WTC11 (cell line): ENCODE data around the gene PTPRK.

ENCODE experiments used
- CBFB ChIP-seq: sonication (generic); formaldehyde crosslinking; IDR thresholded peaks from 2 replicates; pipeline ENCODE4 v1.8.1; 2022; ENCODE audit warnings: mild to moderate bottlenecking, low read depth, missing genetic modification reagents
- CREM ChIP-seq: sonication (generic); formaldehyde crosslinking; IDR thresholded peaks from 2 replicates; pipeline ENCODE4 v1.8.1; 2022; ENCODE audit warnings: mild to moderate bottlenecking, missing genetic modification reagents, moderate library complexity
- MAX ChIP-seq: sonication (generic); formaldehyde crosslinking; IDR thresholded peaks from 2 replicates; pipeline ENCODE4 v1.8.0; 2022; ENCODE audit warnings: mild to moderate bottlenecking, missing genetic modification reagents
- PRDM15 ChIP-seq: sonication (generic); formaldehyde crosslinking; IDR thresholded peaks from 2 replicates; pipeline ENCODE4 v1.8.0; 2022; ENCODE audit warnings: missing genetic modification reagents
- RELA ChIP-seq: sonication (generic); formaldehyde crosslinking; IDR thresholded peaks from 2 replicates; pipeline ENCODE4 v1.8.1; 2022; ENCODE audit warnings: missing genetic modification reagents, mild to moderate bottlenecking, borderline replicate concordance
- ZNF232 ChIP-seq: sonication (generic); formaldehyde crosslinking; IDR thresholded peaks from 2 replicates; pipeline ENCODE4 v1.8.0; 2022; ENCODE audit warnings: mild to moderate bottlenecking, missing genetic modification reagents
- ZNF423 ChIP-seq: fragments of 250-450 bp; sonication (Bioruptor Pico); IDR thresholded peaks from 2 replicates; pipeline ENCODE4 v2.1.2; 2022; ENCODE audit warnings: mild to moderate bottlenecking, moderate library complexity
- ZNF671 ChIP-seq: fragments of 250-450 bp; sonication (Bioruptor Pico); IDR thresholded peaks from 2 replicates; pipeline ENCODE4 v1.8.0; 2021; ENCODE audit warnings: mild to moderate bottlenecking
- TF ChIP-seq, protein P1 (sequence below): fragments of 200-600 bp; IDR thresholded peaks from 2 replicates; pipeline ENCODE4 v1.8.0; 2022; ENCODE audit warnings: antibody characterized with exemption
- TF ChIP-seq, protein P2 (sequence below): fragments of 250-450 bp; sonication (Bioruptor Pico); IDR thresholded peaks from 2 replicates; pipeline ENCODE4 v1.8.0; 2021; ENCODE audit warnings: mild to moderate bottlenecking
- TF ChIP-seq, protein P3 (sequence below): sonication (generic); formaldehyde crosslinking; conservative IDR thresholded peaks from 2 replicates; pipeline ENCODE4 v1.8.1; 2023; ENCODE audit warnings: mild to moderate bottlenecking, low read depth, missing genetic modification reagents, moderate library complexity

GRCh38 chr6:128394167-128394566, 126.2 kb downstream of the PTPRK start:
- TF ChIP-seq ZNF423 (CRISPR knock-in tag), result no peak
- TF ChIP-seq, protein P1, sequence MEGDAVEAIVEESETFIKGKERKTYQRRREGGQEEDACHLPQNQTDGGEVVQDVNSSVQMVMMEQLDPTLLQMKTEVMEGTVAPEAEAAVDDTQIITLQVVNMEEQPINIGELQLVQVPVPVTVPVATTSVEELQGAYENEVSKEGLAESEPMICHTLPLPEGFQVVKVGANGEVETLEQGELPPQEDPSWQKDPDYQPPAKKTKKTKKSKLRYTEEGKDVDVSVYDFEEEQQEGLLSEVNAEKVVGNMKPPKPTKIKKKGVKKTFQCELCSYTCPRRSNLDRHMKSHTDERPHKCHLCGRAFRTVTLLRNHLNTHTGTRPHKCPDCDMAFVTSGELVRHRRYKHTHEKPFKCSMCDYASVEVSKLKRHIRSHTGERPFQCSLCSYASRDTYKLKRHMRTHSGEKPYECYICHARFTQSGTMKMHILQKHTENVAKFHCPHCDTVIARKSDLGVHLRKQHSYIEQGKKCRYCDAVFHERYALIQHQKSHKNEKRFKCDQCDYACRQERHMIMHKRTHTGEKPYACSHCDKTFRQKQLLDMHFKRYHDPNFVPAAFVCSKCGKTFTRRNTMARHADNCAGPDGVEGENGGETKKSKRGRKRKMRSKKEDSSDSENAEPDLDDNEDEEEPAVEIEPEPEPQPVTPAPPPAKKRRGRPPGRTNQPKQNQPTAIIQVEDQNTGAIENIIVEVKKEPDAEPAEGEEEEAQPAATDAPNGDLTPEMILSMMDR, result no peak
- no peak for TF ChIP-seq ZNF232
- TF ChIP-seq, protein P2, sequence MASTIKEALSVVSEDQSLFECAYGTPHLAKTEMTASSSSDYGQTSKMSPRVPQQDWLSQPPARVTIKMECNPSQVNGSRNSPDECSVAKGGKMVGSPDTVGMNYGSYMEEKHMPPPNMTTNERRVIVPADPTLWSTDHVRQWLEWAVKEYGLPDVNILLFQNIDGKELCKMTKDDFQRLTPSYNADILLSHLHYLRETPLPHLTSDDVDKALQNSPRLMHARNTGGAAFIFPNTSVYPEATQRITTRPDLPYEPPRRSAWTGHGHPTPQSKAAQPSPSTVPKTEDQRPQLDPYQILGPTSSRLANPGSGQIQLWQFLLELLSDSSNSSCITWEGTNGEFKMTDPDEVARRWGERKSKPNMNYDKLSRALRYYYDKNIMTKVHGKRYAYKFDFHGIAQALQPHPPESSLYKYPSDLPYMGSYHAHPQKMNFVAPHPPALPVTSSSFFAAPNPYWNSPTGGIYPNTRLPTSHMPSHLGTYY (CRISPR knock-in tag), result no peak
- no peak for TF ChIP-seq ZNF671
- TF ChIP-seq MAX (CRISPR knock-in tag), result no peak
- TF ChIP-seq PRDM15 (CRISPR knock-in tag), result no peak
- TF ChIP-seq RELA (CRISPR knock-in tag), result no peak
- TF ChIP-seq, protein P3, sequence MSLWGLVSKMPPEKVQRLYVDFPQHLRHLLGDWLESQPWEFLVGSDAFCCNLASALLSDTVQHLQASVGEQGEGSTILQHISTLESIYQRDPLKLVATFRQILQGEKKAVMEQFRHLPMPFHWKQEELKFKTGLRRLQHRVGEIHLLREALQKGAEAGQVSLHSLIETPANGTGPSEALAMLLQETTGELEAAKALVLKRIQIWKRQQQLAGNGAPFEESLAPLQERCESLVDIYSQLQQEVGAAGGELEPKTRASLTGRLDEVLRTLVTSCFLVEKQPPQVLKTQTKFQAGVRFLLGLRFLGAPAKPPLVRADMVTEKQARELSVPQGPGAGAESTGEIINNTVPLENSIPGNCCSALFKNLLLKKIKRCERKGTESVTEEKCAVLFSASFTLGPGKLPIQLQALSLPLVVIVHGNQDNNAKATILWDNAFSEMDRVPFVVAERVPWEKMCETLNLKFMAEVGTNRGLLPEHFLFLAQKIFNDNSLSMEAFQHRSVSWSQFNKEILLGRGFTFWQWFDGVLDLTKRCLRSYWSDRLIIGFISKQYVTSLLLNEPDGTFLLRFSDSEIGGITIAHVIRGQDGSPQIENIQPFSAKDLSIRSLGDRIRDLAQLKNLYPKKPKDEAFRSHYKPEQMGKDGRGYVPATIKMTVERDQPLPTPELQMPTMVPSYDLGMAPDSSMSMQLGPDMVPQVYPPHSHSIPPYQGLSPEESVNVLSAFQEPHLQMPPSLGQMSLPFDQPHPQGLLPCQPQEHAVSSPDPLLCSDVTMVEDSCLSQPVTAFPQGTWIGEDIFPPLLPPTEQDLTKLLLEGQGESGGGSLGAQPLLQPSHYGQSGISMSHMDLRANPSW (CRISPR knock-in tag), result no peak
- TF ChIP-seq CBFB, result no peak
- no peak for TF ChIP-seq CREM
